Liver (tissue), 9 donors: Measurements from ENCODE around the gene GSTM3. TPM values are rescaled to one million over a fixed set of nuclear protein-coding genes. Genes with fewer than 3 reads are reported as not detected.

Experiments used
- DNase-seq: peaks from one replicate; pipeline ENCODE4 v3.0.0-alpha.2; 2017; ENCODE audit warnings: low spot score
- H3K27ac ChIP-seq, 2 donors: one replicate each; pipeline ENCODE4 v1.7.0; 2013; ENCODE audit warnings: inconsistent platforms in 2 of 2, low read length in 2 of 2, control low read depth in 1 of 2, low read depth in 1 of 2, mild to moderate bottlenecking in 1 of 2
- H3K27me3 ChIP-seq, 4 donors: one replicate each; pipeline versions ENCODE4 v1.6.1 to v1.7.0; 2013; ENCODE audit warnings: low read length in 3 of 4, inconsistent platforms in 1 of 4, mild to moderate bottlenecking in 1 of 4, moderate library complexity in 1 of 4; ENCODE audit not compliant: control insufficient read depth in 4 of 4, insufficient read depth in 4 of 4
- H3K36me3 ChIP-seq, 4 donors: one replicate each; pipeline versions ENCODE4 v1.6.1 to v1.7.0; 2013; ENCODE audit warnings: low read length in 3 of 4, mild to moderate bottlenecking in 3 of 4, low read depth in 1 of 4, moderate library complexity in 1 of 4; ENCODE audit not compliant: control insufficient read depth in 4 of 4, insufficient read depth in 3 of 4
- H3K4me1 ChIP-seq, 4 donors: one replicate each; pipeline versions ENCODE4 v1.6.1 to v1.7.0; 2013; ENCODE audit warnings: low read length in 3 of 4, mild to moderate bottlenecking in 3 of 4, moderate library complexity in 1 of 4; ENCODE audit not compliant: control insufficient read depth in 4 of 4, insufficient read depth in 4 of 4
- H3K4me3 ChIP-seq, 3 donors: one replicate each; pipeline versions ENCODE4 v1.6.1 to v1.7.0; 2013; ENCODE audit warnings: low read length in 3 of 3, control low read depth in 1 of 3, low read depth in 1 of 3, mild to moderate bottlenecking in 1 of 3
- H3K9ac ChIP-seq, 2 donors: one replicate each; pipeline ENCODE4 v1.7.0; 2013; ENCODE audit warnings: low read length in 2 of 2, mild to moderate bottlenecking in 2 of 2, moderate library complexity in 2 of 2, control low read depth in 1 of 2, low read depth in 1 of 2
- H3K9me3 ChIP-seq, 4 donors: one replicate each; pipeline versions ENCODE4 v1.6.1 to v1.7.0; 2013; ENCODE audit warnings: low read length in 3 of 4; ENCODE audit not compliant: control insufficient read depth in 4 of 4
- ATF3 ChIP-seq: IDR thresholded peaks from 2 replicates; pipeline ENCODE4 v1.6.1; 2016; ENCODE audit warnings: antibody characterized with exemption
- EGR1 ChIP-seq, 2 donors: IDR thresholded peaks; 2 replicates each; pipeline ENCODE4 v1.6.1; 2016 to 2018; ENCODE audit warnings: antibody characterized with exemption in 2 of 2, low read depth in 2 of 2
- FOXA1 ChIP-seq: IDR thresholded peaks from 2 replicates; pipeline ENCODE4 v1.6.1; 2016; ENCODE audit warnings: antibody characterized with exemption
- FOXA2 ChIP-seq: IDR thresholded peaks from 2 replicates; pipeline ENCODE4 v1.6.1; 2016; ENCODE audit warnings: antibody characterized with exemption
- GABPA ChIP-seq, 2 donors: IDR thresholded peaks in 1 of 2; conservative IDR thresholded peaks in 1 of 2; 2 replicates each; pipeline ENCODE4 v1.6.1; 2016; ENCODE audit warnings: antibody characterized with exemption in 2 of 2, mild to moderate bottlenecking in 1 of 2, moderate library complexity in 1 of 2
- HNF4A ChIP-seq, 2 donors: conservative IDR thresholded peaks; 2 replicates each; pipeline ENCODE4 v1.6.1; 2016; ENCODE audit warnings: antibody characterized with exemption in 2 of 2, mild to moderate bottlenecking in 2 of 2
- HNF4G ChIP-seq: IDR thresholded peaks from 2 replicates; pipeline ENCODE4 v1.6.1; 2016; ENCODE audit warnings: antibody characterized with exemption
- JUND ChIP-seq, 2 donors: IDR thresholded peaks; 2 replicates each; pipeline ENCODE4 v1.6.1; 2016; ENCODE audit warnings: antibody characterized with exemption in 2 of 2
- NR2F2 ChIP-seq: IDR thresholded peaks from 2 replicates; pipeline ENCODE4 v1.6.1; 2016; ENCODE audit warnings: antibody characterized with exemption
- RAD21 ChIP-seq, 2 donors: IDR thresholded peaks; 2 replicates each; pipeline ENCODE4 v1.6.1; 2016; ENCODE audit warnings: antibody characterized with exemption in 2 of 2, mild to moderate bottlenecking in 2 of 2
- REST ChIP-seq: IDR thresholded peaks from 2 replicates; pipeline ENCODE4 v1.6.1; 2016; ENCODE audit warnings: antibody characterized with exemption, mild to moderate bottlenecking
- RXRA ChIP-seq, 2 donors: IDR thresholded peaks; 2 replicates each; pipeline ENCODE4 v1.6.1; 2017 to 2018; ENCODE audit warnings: antibody characterized with exemption in 2 of 2, mild to moderate bottlenecking in 1 of 2
- SP1 ChIP-seq: IDR thresholded peaks from 2 replicates; pipeline ENCODE4 v1.6.1; 2018; ENCODE audit warnings: antibody characterized with exemption, mild to moderate bottlenecking
- TAF1 ChIP-seq: conservative IDR thresholded peaks from 2 replicates; pipeline ENCODE4 v1.6.1; 2016; ENCODE audit warnings: antibody characterized with exemption, mild to moderate bottlenecking
- YY1 ChIP-seq: IDR thresholded peaks from 2 replicates; pipeline ENCODE4 v1.6.1; 2016; ENCODE audit warnings: antibody characterized with exemption, mild to moderate bottlenecking
- WGBS: extraction: QIAGEN DNeasy Blood & Tissue Kit; methylation state at CpG from one replicate; pipeline ENCODE4 v1.1.7; 2013; 5-methylcytosine and 5-hydroxymethylcytosine counted together
- polyA plus RNA-seq, 2 donors: library from polyadenylated mRNA; stranded (reverse) in 1 of 2; unstranded in 1 of 2; fragments of 200-250 nt in 1 of 2; fragments of >200 nt in 1 of 2; fragmentation: Nextera tagmentation in 1 of 2; extraction: Ambion mirVana in 1 of 2; gene quantifications; one replicate each; pipeline versions ENCODE4 v1.2.1 to v1.2.3, GENCODE V29; 2013 to 2015
- total RNA-seq, 2 donors: library from RNA; depleted of rRNA; stranded (reverse); fragments of >200 nt; gene quantifications; one replicate each; pipeline ENCODE4 v1.2.3, GENCODE V29; 2014
- TF ChIP-seq, protein P1 (sequence below): fragments of 150-350 bp; IDR thresholded peaks from 2 replicates; pipeline ENCODE4 v1.5.1; 2017; ENCODE audit warnings: improper control_type of control experiment, low read depth, low read length; ENCODE audit not compliant: missing input control
- TF ChIP-seq, protein P2 (sequence below): IDR thresholded peaks from 2 replicates; pipeline ENCODE4 v1.6.1; 2016; ENCODE audit warnings: antibody characterized with exemption
- TF ChIP-seq, protein P3 (sequence below): IDR thresholded peaks from 2 replicates; pipeline ENCODE4 v1.6.1; 2016; ENCODE audit warnings: antibody characterized with exemption
- donor health status: healthy.
- donor health status: healthy.
- donor health status: healthy.
- donor health status: healthy.
- donor health status: healthy.

The GSTM3 gene
- total and polyA plus RNA-seq, 4 donors, result 6.9 to 51.5 (median 34.9) TPM

DNA sequence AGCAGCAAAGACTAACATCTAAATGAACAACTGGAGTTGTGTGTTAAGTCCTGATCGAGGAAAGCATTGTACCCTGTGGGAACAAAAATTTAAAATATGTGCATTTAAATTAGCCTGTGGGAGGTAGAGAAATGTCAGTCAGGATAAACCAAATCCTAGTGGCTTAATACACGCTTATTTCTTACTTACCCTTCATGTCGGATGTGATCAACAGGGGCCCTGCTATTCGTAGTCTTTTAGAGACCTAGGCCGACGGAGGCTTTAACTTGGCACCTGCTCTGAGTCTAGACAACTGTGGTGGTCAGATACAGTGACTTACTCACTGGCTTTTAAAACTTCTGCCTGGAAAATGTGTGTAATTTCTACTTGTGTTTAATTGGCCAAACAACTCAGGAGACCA, 10.2 kb downstream of the GSTM3 start:
- 89% methylated on average over 6 of the region's 6 CpGs for WGBS
- DNase-seq, result no peak
- no peaks in the 10 kb centered on the region for H3K9me3 ChIP-seq
- no peak overlapping the region for H3K4me3 ChIP-seq
- H3K36me3 ChIP-seq, result peaks cover 0 to 5% (median 0%) of the 10 kb centered on the region in 4 donors
- no peaks in the 10 kb centered on the region for H3K27me3 ChIP-seq
- TF ChIP-seq, protein P1, sequence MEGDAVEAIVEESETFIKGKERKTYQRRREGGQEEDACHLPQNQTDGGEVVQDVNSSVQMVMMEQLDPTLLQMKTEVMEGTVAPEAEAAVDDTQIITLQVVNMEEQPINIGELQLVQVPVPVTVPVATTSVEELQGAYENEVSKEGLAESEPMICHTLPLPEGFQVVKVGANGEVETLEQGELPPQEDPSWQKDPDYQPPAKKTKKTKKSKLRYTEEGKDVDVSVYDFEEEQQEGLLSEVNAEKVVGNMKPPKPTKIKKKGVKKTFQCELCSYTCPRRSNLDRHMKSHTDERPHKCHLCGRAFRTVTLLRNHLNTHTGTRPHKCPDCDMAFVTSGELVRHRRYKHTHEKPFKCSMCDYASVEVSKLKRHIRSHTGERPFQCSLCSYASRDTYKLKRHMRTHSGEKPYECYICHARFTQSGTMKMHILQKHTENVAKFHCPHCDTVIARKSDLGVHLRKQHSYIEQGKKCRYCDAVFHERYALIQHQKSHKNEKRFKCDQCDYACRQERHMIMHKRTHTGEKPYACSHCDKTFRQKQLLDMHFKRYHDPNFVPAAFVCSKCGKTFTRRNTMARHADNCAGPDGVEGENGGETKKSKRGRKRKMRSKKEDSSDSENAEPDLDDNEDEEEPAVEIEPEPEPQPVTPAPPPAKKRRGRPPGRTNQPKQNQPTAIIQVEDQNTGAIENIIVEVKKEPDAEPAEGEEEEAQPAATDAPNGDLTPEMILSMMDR, result no peak
- TF ChIP-seq YY1, result no peak
- TF ChIP-seq JUND (IDR thresholded peaks at IDR 0.05), result no peak
- TF ChIP-seq GABPA (IDR thresholded peaks at IDR 0.05 in 1 of 2, conservative IDR thresholded peaks at IDR 0.05 in 1 of 2), result no peak
- no peak for TF ChIP-seq NR2F2
- no peak for TF ChIP-seq RXRA (IDR thresholded peaks at IDR 0.05)
- no peak for TF ChIP-seq RAD21 (IDR thresholded peaks at IDR 0.05)
- TF ChIP-seq FOXA2, result no peak
- TF ChIP-seq, protein P2, sequence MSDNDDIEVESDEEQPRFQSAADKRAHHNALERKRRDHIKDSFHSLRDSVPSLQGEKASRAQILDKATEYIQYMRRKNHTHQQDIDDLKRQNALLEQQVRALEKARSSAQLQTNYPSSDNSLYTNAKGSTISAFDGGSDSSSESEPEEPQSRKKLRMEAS, result no peak
- TF ChIP-seq FOXA1, result no peak
- no peak for TF ChIP-seq TAF1
- TF ChIP-seq EGR1 (IDR thresholded peaks at IDR 0.05; ENCODE audit: low read depth in 2 of 2), result no peak
- no peak for TF ChIP-seq ATF3
- TF ChIP-seq, protein P3, sequence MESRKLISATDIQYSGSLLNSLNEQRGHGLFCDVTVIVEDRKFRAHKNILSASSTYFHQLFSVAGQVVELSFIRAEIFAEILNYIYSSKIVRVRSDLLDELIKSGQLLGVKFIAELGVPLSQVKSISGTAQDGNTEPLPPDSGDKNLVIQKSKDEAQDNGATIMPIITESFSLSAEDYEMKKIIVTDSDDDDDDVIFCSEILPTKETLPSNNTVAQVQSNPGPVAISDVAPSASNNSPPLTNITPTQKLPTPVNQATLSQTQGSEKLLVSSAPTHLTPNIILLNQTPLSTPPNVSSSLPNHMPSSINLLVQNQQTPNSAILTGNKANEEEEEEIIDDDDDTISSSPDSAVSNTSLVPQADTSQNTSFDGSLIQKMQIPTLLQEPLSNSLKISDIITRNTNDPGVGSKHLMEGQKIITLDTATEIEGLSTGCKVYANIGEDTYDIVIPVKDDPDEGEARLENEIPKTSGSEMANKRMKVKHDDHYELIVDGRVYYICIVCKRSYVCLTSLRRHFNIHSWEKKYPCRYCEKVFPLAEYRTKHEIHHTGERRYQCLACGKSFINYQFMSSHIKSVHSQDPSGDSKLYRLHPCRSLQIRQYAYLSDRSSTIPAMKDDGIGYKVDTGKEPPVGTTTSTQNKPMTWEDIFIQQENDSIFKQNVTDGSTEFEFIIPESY, result no peak
- TF ChIP-seq SP1, result no peak
- no peak for TF ChIP-seq HNF4G
- TF ChIP-seq HNF4A (conservative IDR thresholded peaks at IDR 0.05), result no peak
- TF ChIP-seq REST, result no peak
- H3K4me1 ChIP-seq, result no peaks in the 10 kb centered on the region
- H3K27ac ChIP-seq, result no peak overlapping the region
- H3K9ac ChIP-seq, result no peak overlapping the region
